ENCODE data around the gene ADK.

GRCh38 chr10:74598891-74599566 lies 448.0 kb downstream of the ADK start:
- TF ChIP-seq CTCF (IDR thresholded peaks at IDR 0.05 in 8 of 11, conservative IDR thresholded peaks at IDR 0.05 in 3 of 11) (no peak), POLR2A (IDR thresholded peaks at IDR 0.05) (no peak), POLR2AphosphoS5 (IDR thresholded peaks at IDR 0.05) (no peak)
